HEK293T (cell line): ENCODE results near the gene TARBP2.

Experiments used
- ARNT ChIP-seq: fragments of 450-650 bp; IDR thresholded peaks from 2 replicates; pipeline ENCODE4 v1.6.1; 2017; ENCODE audit warnings: mild to moderate bottlenecking
- BHLHE40 ChIP-seq: fragments of 450-650 bp; IDR thresholded peaks from 2 replicates; pipeline ENCODE4 v1.6.1; 2016; ENCODE audit warnings: mild to moderate bottlenecking, moderate library complexity, borderline replicate concordance
- CTBP1 ChIP-seq: fragments of 450-650 bp; IDR thresholded peaks from 2 replicates; pipeline ENCODE4 v1.6.1; 2016; ENCODE audit warnings: borderline replicate concordance
- ELF4 ChIP-seq: fragments of 450-650 bp; IDR thresholded peaks from 2 replicates; pipeline ENCODE4 v1.6.1; 2017; ENCODE audit warnings: antibody characterized with exemption
- FOXK2 ChIP-seq: fragments of 450-650 bp; IDR thresholded peaks from 2 replicates; pipeline ENCODE4 v1.6.1; 2016; ENCODE audit warnings: mild to moderate bottlenecking
- FOXM1 ChIP-seq: fragments of 450-650 bp; IDR thresholded peaks from 2 replicates; pipeline ENCODE4 v1.6.1; 2017; ENCODE audit warnings: mild to moderate bottlenecking, borderline replicate concordance
- HDGF ChIP-seq: fragments of 450-650 bp; IDR thresholded peaks from 2 replicates; pipeline ENCODE4 v1.6.1; 2017; ENCODE audit warnings: antibody characterized with exemption, borderline replicate concordance
- L3MBTL2 ChIP-seq: fragments of 450-650 bp; conservative IDR thresholded peaks from 2 replicates; pipeline ENCODE4 v1.6.1; 2016; ENCODE audit warnings: mild to moderate bottlenecking
- LEF1 ChIP-seq: fragments of 450-650 bp; IDR thresholded peaks from 2 replicates; pipeline ENCODE4 v1.6.1; 2017; ENCODE audit warnings: mild to moderate bottlenecking, borderline replicate concordance
- SP1 ChIP-seq: fragments of 450-650 bp; IDR thresholded peaks from 2 replicates; pipeline ENCODE4 v1.6.1; 2017
- TARDBP ChIP-seq: fragments of 450-650 bp; IDR thresholded peaks from 2 replicates; pipeline ENCODE4 v1.6.1; 2016

DNA sequence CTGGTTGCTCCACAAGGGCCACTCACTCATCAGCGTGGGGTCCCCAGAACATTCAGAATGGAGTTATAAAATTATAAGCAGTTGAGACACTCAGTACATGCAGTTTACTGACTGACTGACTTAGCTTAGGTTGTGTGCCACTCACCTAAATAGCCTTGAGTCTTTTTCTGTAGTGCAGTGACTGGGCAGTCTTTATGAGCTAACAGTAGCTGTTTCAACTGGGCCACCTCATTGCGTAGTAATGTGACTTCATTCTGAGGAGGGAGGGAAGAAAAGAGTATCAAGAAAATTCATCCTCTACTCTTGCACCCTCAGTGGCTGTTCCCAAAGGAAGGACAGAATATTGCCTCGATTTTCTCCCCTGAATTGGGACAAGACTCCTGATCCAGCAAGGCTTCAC is 22.0 kb downstream of the TARBP2 start:
- TF ChIP-seq SP1, result no peak
- TF ChIP-seq FOXM1, result no peak
- TF ChIP-seq BHLHE40, result no peak
- TF ChIP-seq TARDBP, result no peak
- TF ChIP-seq LEF1, result no peak
- TF ChIP-seq L3MBTL2, result no peak
- no peak for TF ChIP-seq FOXK2
- TF ChIP-seq CTBP1, result no peak
- no peak for TF ChIP-seq HDGF
- no peak for TF ChIP-seq ARNT
- no peak for TF ChIP-seq ELF4
